ENCODE results near the gene NHLRC4. TPM values are rescaled to one million over a fixed set of nuclear protein-coding genes. Genes with fewer than 3 reads are reported as not detected.

Gene NHLRC4
- total RNA-seq, 1 experiment from 2014 or later = 4.0 TPM

- peak overlapping the region; percentile 82 for H3K4me3 ChIP-seq (ENCODE audit: low read depth in 2 of 2, low read length in 2 of 2)
- BruUV-seq (replicated peaks) = no TSS peak
- H3K27ac ChIP-seq (ENCODE audit: low read length) = peak overlapping the region; percentile 95
- ChIA-PET POLR2A (no interaction called here), CTCF (no interaction called here)
- in situ Hi-C loops (cut with HindIII; ENCODE audit: low pct_unique_long_range_greater_than_20kb, low sequenced_read_pairs) = no loop called here
- peak; percentile 0; the same call in 1 of the 2 replicates for ATAC-seq
- no peak for DNase-seq (ENCODE audit: low read depth, low spot score)
- H3K9me3 ChIP-seq (ENCODE audit: control insufficient read depth, insufficient read depth, low read depth, low read length) = no peaks in the 10 kb centered on the region
- TF ChIP-seq POLR2AphosphoS5 (IDR thresholded peaks at IDR 0.05; ENCODE audit: low read depth, low read length) (no peak; the same call in 1 of the 2 replicates), REST (IDR thresholded peaks at IDR 0.05; ENCODE audit: insufficient read depth in 1 of 2, low read depth in 2 of 2, low read length in 1 of 2) (no peak), CTCF (IDR thresholded peaks at IDR 0.05) (no peak), SIN3A (IDR thresholded peaks at IDR 0.05; ENCODE audit: borderline replicate concordance, insufficient read depth, low read depth, low read length) (no peak; the same call in 1 of the 2 replicates), TCF7L2 (IDR thresholded peaks at IDR 0.05; ENCODE audit: low read depth, low read length) (no peak)
- no peaks in the 10 kb centered on the region for H3K36me3 ChIP-seq (ENCODE audit: control insufficient read depth, insufficient read depth, low read length)
- intact Hi-C loops (cut with micrococcal nuclease; ENCODE audit: unreplicated experiment) = no loop called here
- peaks cover 42% of the 10 kb centered on the region for H3K4me1 ChIP-seq (ENCODE audit: control insufficient read depth, insufficient read depth, low read length)
- H3K27me3 ChIP-seq (ENCODE audit: control insufficient read depth, insufficient read depth, low read length) = no peaks in the 10 kb centered on the region
These were observed 40.4 kb upstream of the NHLRC4 start for GRCh38 chr16:526181-527014.

GRCh38 chr16:527015-527903, 39.5 kb upstream of the NHLRC4 start, which contains the start of gene CAPN15:
TSS of gene CAPN15 (plus strand) at chr16:527712. CDS start at chr16:546839, 19,127 bp downstream.
- POLR2A ChIA-PET = no interaction called here
- Histone ChIP-seq H3K4me1 (ENCODE audit: control insufficient read depth, insufficient read depth, low read length) (peaks cover 41% of the 10 kb centered on the region), H3K9me3 (ENCODE audit: control insufficient read depth, insufficient read depth, low read depth, low read length) (no peaks in the 10 kb centered on the region), H3K27me3 (ENCODE audit: control insufficient read depth, insufficient read depth, low read length) (no peaks in the 10 kb centered on the region), H3K4me3 (ENCODE audit: low read depth in 2 of 2, low read length in 2 of 2) (peak within 1 kb of the TSS; percentile 82 to 86), H3K27ac (ENCODE audit: low read length) (peak within 1 kb of the TSS; percentile 95), H3K36me3 (ENCODE audit: control insufficient read depth, insufficient read depth, low read length) (no peaks in the 10 kb centered on the region)
- no peak for DNase-seq (ENCODE audit: low read depth, low spot score)
- in situ Hi-C loops (cut with HindIII; ENCODE audit: low pct_unique_long_range_greater_than_20kb, low sequenced_read_pairs) (no loop called here), intact Hi-C loops (cut with micrococcal nuclease; ENCODE audit: unreplicated experiment) (no loop called here)
- CTCF ChIA-PET = no interaction called here
- ATAC-seq = peak; percentile 83
- TF ChIP-seq CTCF (IDR thresholded peaks at IDR 0.05) = no peak
- no peak for TF ChIP-seq TCF7L2 (IDR thresholded peaks at IDR 0.05; ENCODE audit: low read depth, low read length)
- TF ChIP-seq SIN3A (IDR thresholded peaks at IDR 0.05; ENCODE audit: borderline replicate concordance, insufficient read depth, low read depth, low read length) = no peak
- TF ChIP-seq POLR2AphosphoS5 (IDR thresholded peaks at IDR 0.05; ENCODE audit: low read depth, low read length) = peak; percentile 58; the same call in 1 of the 2 replicates
- no peak for TF ChIP-seq REST (IDR thresholded peaks at IDR 0.05; ENCODE audit: insufficient read depth in 1 of 2, low read depth in 2 of 2, low read length in 1 of 2)
- BruUV-seq (replicated peaks) = no TSS peak
